Neuronal stem cell (in vitro differentiated cells): ENCODE results near the gene OGFOD3.

ENCODE experiments used
- DNase-seq: peaks from one replicate; pipeline ENCODE4 v3.0.0-alpha.2; 2013; ENCODE audit warnings: low spot score
- H2AFZ ChIP-seq: one replicate; pipeline ENCODE4 v1.6.1; 2013; ENCODE audit warnings: mild to moderate bottlenecking, low read length, inconsistent platforms
- H2AK5ac ChIP-seq: 2 replicates; pipeline ENCODE4 v1.6.1; 2013; ENCODE audit warnings: low read depth, mild to moderate bottlenecking, inconsistent platforms, low read length, moderate library complexity, mixed read lengths
- H2BK120ac ChIP-seq: 2 replicates; pipeline ENCODE4 v1.6.1; 2013; ENCODE audit warnings: low read depth, mild to moderate bottlenecking, inconsistent platforms, low read length, moderate library complexity, mixed read lengths
- H2BK12ac ChIP-seq: one replicate; pipeline ENCODE4 v1.6.1; 2013; ENCODE audit warnings: low read length, inconsistent platforms
- H2BK15ac ChIP-seq: 2 replicates; pipeline ENCODE4 v1.6.1; 2013; ENCODE audit warnings: mild to moderate bottlenecking, low read length, inconsistent platforms, mixed read lengths
- H2BK5ac ChIP-seq: one replicate; pipeline ENCODE4 v1.6.1; 2013; ENCODE audit warnings: inconsistent platforms, mild to moderate bottlenecking, low read length, moderate library complexity
- H3K14ac ChIP-seq: one replicate; pipeline ENCODE4 v1.6.1; 2013; ENCODE audit warnings: low read length, inconsistent platforms
- H3K18ac ChIP-seq: 2 replicates; pipeline ENCODE4 v1.6.1; 2013; ENCODE audit warnings: low read length, inconsistent platforms
- H3K23ac ChIP-seq: 2 replicates; pipeline ENCODE4 v1.6.1; 2013; ENCODE audit warnings: low read depth, mild to moderate bottlenecking, mixed read lengths, low read length, inconsistent platforms; ENCODE audit not compliant: poor library complexity
- H3K27ac ChIP-seq: replicated peaks from 3 replicates; pipeline ENCODE4 v1.5.1; 2013; ENCODE audit warnings: low read length, inconsistent platforms
- H3K27me3 ChIP-seq, 3 experiments: 2 replicates each; pipeline ENCODE4 v1.6.1; 2013; ENCODE audit warnings: low read length in 3 of 3, mild to moderate bottlenecking in 2 of 3, inconsistent platforms in 1 of 3, low read depth in 1 of 3, mixed read lengths in 1 of 3, moderate library complexity in 1 of 3; ENCODE audit not compliant: control insufficient read depth in 3 of 3, insufficient read depth in 3 of 3
- H3K36me3 ChIP-seq, 2 donors: replicated peaks in 1 of 2; 2 replicates each; pipeline ENCODE4 v1.6.1; 2013; ENCODE audit warnings: low read length in 2 of 2; ENCODE audit not compliant: control insufficient read depth in 2 of 2, insufficient read depth in 2 of 2
- H3K4ac ChIP-seq: 2 replicates; pipeline ENCODE4 v1.6.1; 2013; ENCODE audit warnings: inconsistent platforms, mild to moderate bottlenecking, low read length, moderate library complexity
- H3K4me1 ChIP-seq, 2 donors: 1 replicate in 1 of 2; 2 replicates in 1 of 2; pipeline ENCODE4 v1.6.1; 2013; ENCODE audit warnings: low read length in 2 of 2, low read depth in 1 of 2; ENCODE audit not compliant: control insufficient read depth in 2 of 2, insufficient read depth in 1 of 2
- H3K4me2 ChIP-seq: one replicate; pipeline ENCODE4 v1.6.1; 2013; ENCODE audit warnings: mild to moderate bottlenecking, low read length, inconsistent platforms; ENCODE audit not compliant: insufficient read depth, poor library complexity, severe bottlenecking
- H3K4me3 ChIP-seq, 2 donors: 2 replicates each; pipeline ENCODE4 v1.5.1; 2013; ENCODE audit warnings: low read length in 2 of 2, mild to moderate bottlenecking in 2 of 2, inconsistent platforms in 1 of 2, moderate library complexity in 1 of 2
- H3K79me1 ChIP-seq: one replicate; pipeline ENCODE4 v1.6.1; 2013; ENCODE audit warnings: low read depth, mild to moderate bottlenecking, inconsistent platforms, low read length, moderate library complexity
- H3K9ac ChIP-seq: one replicate; pipeline ENCODE4 v1.6.1; 2013; ENCODE audit warnings: mild to moderate bottlenecking, low read depth, low read length, inconsistent platforms; ENCODE audit not compliant: poor library complexity
- H3K9me3 ChIP-seq, 2 donors: replicated peaks in 1 of 2; 2 replicates each; pipeline versions ENCODE3 to v1.6.1; 2013; ENCODE audit warnings: low read length in 2 of 2, mild to moderate bottlenecking in 2 of 2, inconsistent platforms in 1 of 2, low read depth in 1 of 2, mixed read lengths in 1 of 2, moderate library complexity in 1 of 2; ENCODE audit not compliant: control insufficient read depth in 2 of 2, insufficient read depth in 1 of 2
- H4K8ac ChIP-seq: one replicate; pipeline ENCODE4 v1.6.1; 2013; ENCODE audit warnings: low read depth, mild to moderate bottlenecking, inconsistent platforms, low read length, moderate library complexity
- H4K91ac ChIP-seq: one replicate; pipeline ENCODE4 v1.6.1; 2013; ENCODE audit warnings: low read length, low read depth, mild to moderate bottlenecking, inconsistent platforms; ENCODE audit not compliant: poor library complexity
- WGBS, 2 donors: extraction: QIAGEN DNeasy Blood & Tissue Kit; methylation state at CpG; one replicate each; pipeline ENCODE4 v1.1.7; 2013; ENCODE audit warnings: missing lambda C conversion rate in 2 of 2, mixed read lengths in 1 of 2; ENCODE audit not compliant: insufficient read length in 2 of 2, insufficient replicate concordance in 1 of 2; ENCODE audit errors: extremely low coverage in 2 of 2; 5-methylcytosine and 5-hydroxymethylcytosine counted together

OGFOD3 gene

DNA sequence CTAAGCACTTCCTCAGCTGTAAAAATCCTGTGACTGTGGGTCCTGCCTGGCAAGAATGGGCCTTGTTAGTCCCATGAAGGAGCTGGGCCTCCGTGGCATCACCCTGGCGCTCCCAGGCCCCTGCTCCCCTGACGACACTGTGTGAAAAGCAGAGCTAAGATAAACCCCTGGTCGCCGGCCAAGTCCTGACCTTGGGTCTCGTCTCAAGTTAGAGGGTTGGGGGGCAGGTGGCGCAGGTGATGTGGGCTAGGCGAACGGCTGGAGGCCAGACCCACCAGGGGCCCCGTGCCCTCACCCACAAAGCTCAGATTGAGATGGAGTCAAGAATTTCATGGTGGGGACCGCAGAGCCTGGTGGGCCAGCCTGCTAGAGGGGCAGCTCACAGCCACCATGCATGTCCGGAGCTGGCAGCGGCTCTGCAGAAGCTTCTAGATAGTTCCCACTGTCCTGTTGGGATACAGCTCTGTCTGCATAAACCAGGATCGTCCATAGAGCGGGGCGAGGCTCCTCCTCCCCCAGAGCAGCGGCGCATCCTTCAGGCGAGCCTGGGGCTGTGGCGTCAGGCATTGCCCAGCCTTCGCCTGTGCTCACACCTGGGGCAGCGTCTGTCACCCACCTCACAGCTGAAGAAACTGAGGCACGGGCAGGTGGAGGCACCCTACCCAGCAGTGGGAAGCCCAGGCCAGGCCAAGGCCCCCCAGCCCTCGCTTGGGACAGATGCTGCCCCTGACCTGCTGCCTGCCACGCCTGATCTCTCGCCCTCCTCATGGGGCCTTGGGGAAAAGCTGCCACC, 20.2 kb upstream of the OGFOD3 start:
- no peak overlapping the region for H3K4ac ChIP-seq
- no peak overlapping the region for H2BK120ac ChIP-seq
- H4K8ac ChIP-seq = no peak overlapping the region
- H2BK15ac ChIP-seq = no peak overlapping the region
- DNase-seq = no peak
- H3K14ac ChIP-seq = peak overlapping the region; percentile 75
- H3K4me2 ChIP-seq = no peak overlapping the region
- WGBS, 2 donors = no CpG with 5 or more reads among the region's 26 CpGs
- no peak overlapping the region for H2AK5ac ChIP-seq
- no peak overlapping the region for H3K4me3 ChIP-seq
- H2AFZ ChIP-seq = no peak overlapping the region
- H3K9me3 ChIP-seq = peaks cover 0 to 2% of the 10 kb centered on the region in 2 donors
- peaks cover 4% of the 10 kb centered on the region for H3K79me1 ChIP-seq
- H2BK12ac ChIP-seq = no peak overlapping the region
- H3K18ac ChIP-seq = no peak overlapping the region
- peaks cover 3 to 5% of the 10 kb centered on the region in 2 donors for H3K4me1 ChIP-seq
- no peak overlapping the region for H3K9ac ChIP-seq
- H2BK5ac ChIP-seq = peak overlapping the region; percentile 66
- H3K23ac ChIP-seq = no peak overlapping the region
- no peak overlapping the region for H4K91ac ChIP-seq
- no peak overlapping the region for H3K27ac ChIP-seq
- H3K27me3 ChIP-seq = no peaks in the 10 kb centered on the region
- peaks cover 14 to 20% of the 10 kb centered on the region in 2 donors for H3K36me3 ChIP-seq

DNA sequence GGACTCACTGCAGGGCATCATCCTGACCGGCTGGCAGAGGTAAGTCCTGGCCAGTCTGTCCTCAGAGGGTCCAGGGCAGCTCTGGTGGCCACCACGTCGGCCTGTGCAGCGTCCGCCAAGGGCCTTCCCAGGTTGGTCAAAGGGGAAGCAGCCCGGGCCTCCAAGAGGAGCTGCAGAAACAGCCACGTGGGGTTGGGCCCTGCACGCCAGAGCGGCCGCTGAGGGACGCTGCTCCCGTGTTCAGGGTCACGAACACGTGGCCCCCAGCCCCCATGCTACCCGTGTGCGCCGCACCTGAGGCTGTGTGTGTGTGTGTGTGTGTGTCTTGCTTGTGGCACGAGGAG, 18.9 kb upstream of the OGFOD3 start:
- H3K23ac ChIP-seq = peak overlapping the region; percentile 93
- H3K36me3 ChIP-seq = peaks cover 8 to 9% of the 10 kb centered on the region in 2 donors
- H3K9me3 ChIP-seq = peaks cover 0 to 2% of the 10 kb centered on the region in 2 donors
- peaks cover 4% of the 10 kb centered on the region for H3K79me1 ChIP-seq
- no peak for DNase-seq
- no peak overlapping the region for H3K4me2 ChIP-seq
- no CpG with 5 or more reads among the region's 18 CpGs for WGBS, 2 donors
- peaks cover 3 to 5% of the 10 kb centered on the region in 2 donors for H3K4me1 ChIP-seq
- no peak overlapping the region for H2BK5ac ChIP-seq
- no peak overlapping the region for H3K4me3 ChIP-seq
- no peak overlapping the region for H2BK120ac ChIP-seq
- no peak overlapping the region for H2BK12ac ChIP-seq
- H3K27me3 ChIP-seq = no peaks in the 10 kb centered on the region
- H2AK5ac ChIP-seq = no peak overlapping the region
- no peak overlapping the region for H4K91ac ChIP-seq
- no peak overlapping the region for H3K14ac ChIP-seq
- H3K27ac ChIP-seq = no peak overlapping the region
- H4K8ac ChIP-seq = no peak overlapping the region
- H2BK15ac ChIP-seq = no peak overlapping the region
- H3K18ac ChIP-seq = no peak overlapping the region
- no peak overlapping the region for H2AFZ ChIP-seq
- no peak overlapping the region for H3K4ac ChIP-seq
- H3K9ac ChIP-seq = no peak overlapping the region

DNA sequence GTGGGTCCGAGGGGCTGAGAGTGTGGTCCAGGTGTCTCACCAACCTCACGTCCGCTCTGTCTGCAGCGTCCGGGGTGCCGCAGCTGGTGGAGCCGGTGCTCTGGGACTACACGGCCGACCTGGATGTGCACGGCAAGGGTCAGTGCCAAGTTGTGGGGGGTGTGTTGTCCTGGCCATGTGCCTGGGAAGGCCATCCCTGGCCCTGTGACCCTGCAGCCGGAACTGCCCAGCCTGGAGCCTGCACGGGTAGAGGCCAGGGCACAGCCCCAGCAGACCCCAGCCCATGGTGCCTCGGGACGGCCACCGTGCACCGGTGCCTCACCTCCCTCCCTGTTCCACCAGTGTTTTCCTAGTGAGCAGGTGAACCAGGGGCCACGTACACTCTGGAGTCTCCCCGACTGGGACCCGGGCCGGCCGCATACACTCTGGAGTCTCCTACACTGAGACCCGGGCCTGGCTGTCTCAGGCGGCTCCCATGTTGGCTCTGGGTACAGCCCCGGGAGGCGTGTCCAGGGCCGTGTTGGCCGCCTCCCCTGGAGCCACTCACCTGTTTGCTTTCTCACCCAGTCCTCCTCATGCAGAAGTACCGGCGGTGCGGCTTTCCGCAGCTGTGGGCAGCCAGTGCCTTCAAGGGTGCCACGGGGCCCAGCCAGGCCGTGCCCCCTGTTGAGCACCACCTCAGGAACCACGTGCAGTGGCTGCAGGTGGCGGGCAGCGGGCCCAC, 18.4 kb upstream of the OGFOD3 start:
- peak overlapping the region; percentile 93 for H3K23ac ChIP-seq
- H2BK120ac ChIP-seq = no peak overlapping the region
- H3K9me3 ChIP-seq = peaks cover 0 to 2% of the 10 kb centered on the region in 2 donors
- peak overlapping the region in 1 of 2 donors; percentile 53 for H3K4me3 ChIP-seq
- no peak overlapping the region for H3K27ac ChIP-seq
- no peak overlapping the region for H2BK5ac ChIP-seq
- H2AK5ac ChIP-seq = peak overlapping the region; percentile 83
- no peak overlapping the region for H3K4me2 ChIP-seq
- no peak overlapping the region for H2AFZ ChIP-seq
- no peak overlapping the region for H3K9ac ChIP-seq
- H3K27me3 ChIP-seq = no peaks in the 10 kb centered on the region
- H3K14ac ChIP-seq = peak overlapping the region; percentile 38
- peaks cover 3 to 5% of the 10 kb centered on the region in 2 donors for H3K36me3 ChIP-seq
- peaks cover 4% of the 10 kb centered on the region for H3K79me1 ChIP-seq
- no peak for DNase-seq
- H4K91ac ChIP-seq = no peak overlapping the region
- no peak overlapping the region for H3K4ac ChIP-seq
- H3K4me1 ChIP-seq = peaks cover 3 to 5% of the 10 kb centered on the region in 2 donors
- H3K18ac ChIP-seq = peak overlapping the region; percentile 17
- H4K8ac ChIP-seq = no peak overlapping the region
- no peak overlapping the region for H2BK15ac ChIP-seq
- no CpG with 5 or more reads among the region's 36 CpGs for whole genome bisulfite sequencing, 2 donors
- peak overlapping the region; percentile 58 for H2BK12ac ChIP-seq
